ENCODE measurements around the gene UBE3C.

Gene UBE3C

GRCh38 chr7:157139111-157139809 lies 534 bp downstream of the UBE3C start:
- Histone ChIP-seq H3K36me3 (ENCODE audit: control insufficient read depth, low read length) (peaks cover 52% of the 10 kb centered on the region), H3K27me3 (ENCODE audit: control insufficient read depth, low read length) (no peaks in the 10 kb centered on the region), H3K4me2 (ENCODE audit: low read length) (peak overlapping the region; percentile 68), H3K79me2 (ENCODE audit: control insufficient read depth, low read length) (peaks cover 53% of the 10 kb centered on the region), H4K20me1 (ENCODE audit: control insufficient read depth, insufficient read depth, low read depth, low read length) (peaks cover 41% of the 10 kb centered on the region), H3K9me3 (ENCODE audit: control insufficient read depth, insufficient read depth, low read length) (no peaks in the 10 kb centered on the region), H3K27ac (ENCODE audit: low read depth, low read length) (peak overlapping the region; percentile 78), H3K4me1 (ENCODE audit: control insufficient read depth, low read length) (peaks cover 43% of the 10 kb centered on the region), H3F3A (ENCODE audit: control insufficient read depth, insufficient read depth) (peaks cover 11% of the 10 kb centered on the region), H3K4me3 (ENCODE audit: low read length) (peak overlapping the region; percentile 98), H3K9me2 (replicated peaks; ENCODE audit: control insufficient read depth, low read length) (no peaks in the 10 kb centered on the region)
- TF ChIP-seq, protein P1, sequence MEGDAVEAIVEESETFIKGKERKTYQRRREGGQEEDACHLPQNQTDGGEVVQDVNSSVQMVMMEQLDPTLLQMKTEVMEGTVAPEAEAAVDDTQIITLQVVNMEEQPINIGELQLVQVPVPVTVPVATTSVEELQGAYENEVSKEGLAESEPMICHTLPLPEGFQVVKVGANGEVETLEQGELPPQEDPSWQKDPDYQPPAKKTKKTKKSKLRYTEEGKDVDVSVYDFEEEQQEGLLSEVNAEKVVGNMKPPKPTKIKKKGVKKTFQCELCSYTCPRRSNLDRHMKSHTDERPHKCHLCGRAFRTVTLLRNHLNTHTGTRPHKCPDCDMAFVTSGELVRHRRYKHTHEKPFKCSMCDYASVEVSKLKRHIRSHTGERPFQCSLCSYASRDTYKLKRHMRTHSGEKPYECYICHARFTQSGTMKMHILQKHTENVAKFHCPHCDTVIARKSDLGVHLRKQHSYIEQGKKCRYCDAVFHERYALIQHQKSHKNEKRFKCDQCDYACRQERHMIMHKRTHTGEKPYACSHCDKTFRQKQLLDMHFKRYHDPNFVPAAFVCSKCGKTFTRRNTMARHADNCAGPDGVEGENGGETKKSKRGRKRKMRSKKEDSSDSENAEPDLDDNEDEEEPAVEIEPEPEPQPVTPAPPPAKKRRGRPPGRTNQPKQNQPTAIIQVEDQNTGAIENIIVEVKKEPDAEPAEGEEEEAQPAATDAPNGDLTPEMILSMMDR (IDR thresholded peaks at IDR 0.05; ENCODE audit: low read depth, low read length, poor library complexity, severe bottlenecking), result peak; percentile 17
- TF ChIP-seq EZH2phosphoT487 (IDR thresholded peaks at IDR 0.05; ENCODE audit: borderline replicate concordance, low read length), result no peak

DNA sequence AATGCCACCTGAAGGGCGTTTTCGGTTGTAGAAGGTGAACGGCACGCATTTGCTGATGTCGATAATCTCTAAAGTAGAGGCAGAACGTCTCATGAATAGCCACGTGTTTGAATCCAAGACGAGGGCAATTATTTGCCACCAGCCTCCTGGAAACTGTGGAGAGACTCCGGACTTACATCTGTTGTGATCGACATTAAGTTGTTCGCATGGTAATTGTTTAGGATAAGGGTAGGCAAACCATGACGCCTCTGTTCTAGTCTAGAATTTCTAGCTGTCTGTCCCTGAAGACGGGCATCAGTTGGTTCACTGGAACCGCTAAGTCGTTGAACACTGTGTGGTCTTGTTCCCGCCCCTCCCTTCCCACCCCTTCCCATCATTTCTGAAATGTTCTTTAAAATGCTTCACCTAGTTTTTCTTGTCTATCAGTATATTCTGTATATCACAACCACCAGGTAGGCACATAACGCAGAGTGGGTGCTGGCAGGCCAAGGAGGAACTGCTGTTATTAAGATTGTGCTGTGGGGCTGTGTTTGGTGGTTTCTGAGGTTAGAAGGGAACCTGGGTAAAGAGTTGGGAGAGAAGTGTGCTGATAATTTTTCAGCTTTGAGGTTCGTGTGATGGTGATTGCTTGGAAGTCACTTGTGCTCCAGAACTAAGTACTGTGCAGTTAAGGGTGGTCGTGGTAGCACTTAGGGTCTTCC lies 1.2 kb downstream of the UBE3C start:
- H3K79me2 ChIP-seq (ENCODE audit: control insufficient read depth, low read length), result peaks cover 60% of the 10 kb centered on the region
- H3K4me3 ChIP-seq (ENCODE audit: low read length), result peak overlapping the region; percentile 98
- H3K4me1 ChIP-seq (ENCODE audit: control insufficient read depth, low read length), result peaks cover 44% of the 10 kb centered on the region
- no peaks in the 10 kb centered on the region for H3K9me2 ChIP-seq (replicated peaks; ENCODE audit: control insufficient read depth, low read length)
- peak overlapping the region; percentile 78 for H3K27ac ChIP-seq (ENCODE audit: low read depth, low read length)
- H3K36me3 ChIP-seq (ENCODE audit: control insufficient read depth, low read length), result peaks cover 59% of the 10 kb centered on the region
- peaks cover 11% of the 10 kb centered on the region for H3F3A ChIP-seq (ENCODE audit: control insufficient read depth, insufficient read depth)
- no peaks in the 10 kb centered on the region for H3K27me3 ChIP-seq (ENCODE audit: control insufficient read depth, low read length)
- H4K20me1 ChIP-seq (ENCODE audit: control insufficient read depth, insufficient read depth, low read depth, low read length), result peaks cover 45% of the 10 kb centered on the region
- TF ChIP-seq, protein P1 (IDR thresholded peaks at IDR 0.05; ENCODE audit: low read depth, low read length, poor library complexity, severe bottlenecking), result no peak
- no peak for TF ChIP-seq EZH2phosphoT487 (IDR thresholded peaks at IDR 0.05; ENCODE audit: borderline replicate concordance, low read length)
- peak overlapping the region; percentile 68 for H3K4me2 ChIP-seq (ENCODE audit: low read length)
- H3K9me3 ChIP-seq (ENCODE audit: control insufficient read depth, insufficient read depth, low read length), result no peaks in the 10 kb centered on the region

- peaks cover 44% of the 10 kb centered on the region for H3K4me1 ChIP-seq (ENCODE audit: control insufficient read depth, low read length)
- peaks cover 64% of the 10 kb centered on the region for H3K36me3 ChIP-seq (ENCODE audit: control insufficient read depth, low read length)
- peak overlapping the region; percentile 98 for H3K4me3 ChIP-seq (ENCODE audit: low read length)
- H3K79me2 ChIP-seq (ENCODE audit: control insufficient read depth, low read length), result peaks cover 65% of the 10 kb centered on the region
- H3K4me2 ChIP-seq (ENCODE audit: low read length), result peak overlapping the region; percentile 68
- no peak overlapping the region for H3K27ac ChIP-seq (ENCODE audit: low read depth, low read length)
- no peaks in the 10 kb centered on the region for H3K9me2 ChIP-seq (replicated peaks; ENCODE audit: control insufficient read depth, low read length)
- no peaks in the 10 kb centered on the region for H3K9me3 ChIP-seq (ENCODE audit: control insufficient read depth, insufficient read depth, low read length)
- H4K20me1 ChIP-seq (ENCODE audit: control insufficient read depth, insufficient read depth, low read depth, low read length), result peaks cover 49% of the 10 kb centered on the region
- H3K27me3 ChIP-seq (ENCODE audit: control insufficient read depth, low read length), result no peaks in the 10 kb centered on the region
- TF ChIP-seq EZH2phosphoT487 (IDR thresholded peaks at IDR 0.05; ENCODE audit: borderline replicate concordance, low read length), result no peak
- TF ChIP-seq, protein P1 (IDR thresholded peaks at IDR 0.05; ENCODE audit: low read depth, low read length, poor library complexity, severe bottlenecking), result no peak
- peaks cover 11% of the 10 kb centered on the region for H3F3A ChIP-seq (ENCODE audit: control insufficient read depth, insufficient read depth)
Measured at GRCh38 chr7:157140511-157140905, 1.8 kb downstream of the UBE3C start.

Measured in DOHH2 (cell line).